ENCODE measurements around the gene METTL8. TPM values are rescaled to one million over a fixed set of nuclear protein-coding genes. Genes with fewer than 3 reads are reported as not detected.
"Not testable (repeated sequence)": the region's sequence is repeated elsewhere in the genome, so short reads cannot be mapped to it uniquely, and the experiment has no call there.

The METTL8 gene
- total RNA-seq, 4 donors from 2014 or later: 11.4 to 107 (median 15.2) TPM

GRCh38 chr2:171430516-171431410 is 3.0 kb downstream of the METTL8 start:
- Histone ChIP-seq H3K36me3 (no peaks in the 10 kb centered on the region), H3K9me3 (no peaks in the 10 kb centered on the region), H3K27me3 (no peaks in the 10 kb centered on the region), H3K27ac (no peak overlapping the region), H3K4me1 (peaks cover 0 to 23% (median 2%) of the 10 kb centered on the region in 4 donors), H3K4me3 (no peak overlapping the region)
- no peak for TF ChIP-seq POLR2A (IDR thresholded peaks at IDR 0.05)
- no peak for TF ChIP-seq CTCF (IDR thresholded peaks at IDR 0.05)
- DNase-seq: no peak

GRCh38 chr2:171422710-171423495 is 10.9 kb downstream of the METTL8 start:
- H3K27me3 ChIP-seq, DNase-seq, H3K4me1 ChIP-seq, H3K27ac ChIP-seq, H3K36me3 ChIP-seq, H3K4me3 ChIP-seq: not testable (repeated sequence)
- peaks cover 0 to 16% (median 6%) of the 10 kb centered on the region in 4 donors for H3K9me3 ChIP-seq

GRCh38 chr2:171420728-171421563 is 12.8 kb downstream of the METTL8 start:
- no peak overlapping the region for H3K27ac ChIP-seq
- no peaks in the 10 kb centered on the region for H3K27me3 ChIP-seq
- H3K9me3 ChIP-seq: peaks cover 0 to 16% (median 6%) of the 10 kb centered on the region in 4 donors
- TF ChIP-seq CTCF (IDR thresholded peaks at IDR 0.05) (no peak), POLR2A (IDR thresholded peaks at IDR 0.05) (no peak)
- no peaks in the 10 kb centered on the region for H3K4me1 ChIP-seq
- H3K4me3 ChIP-seq: no peak overlapping the region
- no peak for DNase-seq
- peaks cover 0 to 6% (median 0%) of the 10 kb centered on the region in 3 donors for H3K36me3 ChIP-seq

GRCh38 chr2:171419333-171419732 is 14.5 kb downstream of the METTL8 start:
- Histone ChIP-seq H3K27ac (no peak overlapping the region), H3K9me3 (peaks cover 0 to 10% (median 4%) of the 10 kb centered on the region in 4 donors), H3K4me3 (no peak overlapping the region), H3K4me1 (no peaks in the 10 kb centered on the region), H3K36me3 (peaks cover 0 to 3% (median 0%) of the 10 kb centered on the region in 3 donors), H3K27me3 (no peaks in the 10 kb centered on the region)
- no peak for DNase-seq
- TF ChIP-seq CTCF (IDR thresholded peaks at IDR 0.05): no peak

GRCh38 chr2:171416009-171416926 is 17.5 kb downstream of the METTL8 start:
- Histone ChIP-seq H3K36me3 (no peaks in the 10 kb centered on the region), H3K4me1 (no peaks in the 10 kb centered on the region), H3K9me3 (no peaks in the 10 kb centered on the region), H3K4me3 (no peak overlapping the region), H3K27ac (peak overlapping the region in 2 of 4 donors; percentile 11 to 56), H3K27me3 (no peaks in the 10 kb centered on the region)
- peak; percentile 85 to 97 (median 94) for DNase-seq
- TF ChIP-seq POLR2A (IDR thresholded peaks at IDR 0.05) (no peak), CTCF (IDR thresholded peaks at IDR 0.05) (peak; percentile 47 to 95 (median 84))

- H3K4me3 ChIP-seq, H3K36me3 ChIP-seq, H3K27ac ChIP-seq, DNase-seq, H3K4me1 ChIP-seq, H3K27me3 ChIP-seq, H3K9me3 ChIP-seq: not testable (repeated sequence)
These were observed 19.1 kb downstream of the METTL8 start for GRCh38 chr2:171414645-171415044.
